HuH-7 (cell line): ENCODE results near the gene PRKAG2.

Experiments used
- DNase-seq: peaks from one replicate; pipeline ENCODE4 v3.0.0; 2011; ENCODE audit warnings: low spot score

PRKAG2 gene

DNA sequence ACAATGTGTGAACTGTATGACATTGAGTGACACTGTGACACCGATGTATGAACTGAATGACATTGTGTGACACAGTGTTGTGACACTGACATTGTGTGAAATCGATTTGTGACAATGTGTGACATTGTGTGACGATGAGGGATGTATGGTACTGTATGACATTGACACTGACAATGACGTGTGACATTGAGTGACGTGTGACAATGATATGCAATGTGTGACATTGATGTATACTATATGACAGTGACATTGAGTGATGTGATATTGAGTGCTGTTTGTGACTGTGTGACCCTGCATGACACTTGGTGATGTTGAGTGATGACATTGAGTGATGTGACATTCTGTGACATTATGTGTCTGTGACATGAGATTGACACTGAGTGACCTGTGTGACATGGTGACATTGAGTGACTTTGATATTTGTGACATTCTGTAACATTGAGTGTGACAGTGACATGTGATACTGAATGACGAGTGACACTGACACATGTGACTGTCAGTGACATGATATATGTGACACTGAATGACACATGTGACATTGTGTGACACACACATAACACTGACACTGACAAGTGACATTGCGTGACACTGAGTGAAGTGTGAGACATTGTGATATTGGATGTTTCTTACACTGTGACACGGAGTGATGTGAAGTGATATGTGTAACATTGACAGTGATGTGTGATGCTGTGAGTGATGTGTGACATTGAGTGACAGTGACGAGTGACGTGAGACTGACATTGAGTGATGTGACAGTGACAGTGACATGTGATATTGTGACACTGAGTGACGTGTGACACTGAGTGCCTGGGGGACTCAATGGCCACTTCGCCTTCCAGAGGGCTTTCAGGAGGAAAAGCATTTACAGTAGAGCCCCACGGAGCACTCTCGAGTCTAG is 167.5 kb downstream of the PRKAG2 start:
- no peak for DNase-seq

GRCh38 chr7:151708610-151709009 is 168.3 kb downstream of the PRKAG2 start:
- no peak for DNase-seq

GRCh38 chr7:151707757-151708156 is 169.2 kb downstream of the PRKAG2 start:
- no peak for DNase-seq

DNA sequence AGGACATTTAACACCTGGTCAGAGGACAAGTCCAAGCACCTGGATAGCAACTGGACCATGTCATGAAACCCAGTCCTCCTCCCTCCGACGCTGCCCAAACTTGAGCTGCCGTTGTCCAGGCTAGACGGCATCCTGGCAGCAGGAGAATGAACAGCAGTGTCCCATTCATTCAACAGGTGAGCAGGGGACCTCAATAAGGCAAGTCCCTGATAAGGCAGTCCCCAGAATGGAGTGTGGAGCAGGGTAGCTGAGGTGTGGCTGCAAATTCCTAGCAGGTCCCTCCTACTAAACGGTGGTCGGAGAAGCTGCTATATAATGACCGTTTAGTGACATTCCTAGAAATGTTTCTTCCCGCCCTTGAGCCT is 169.8 kb downstream of the PRKAG2 start:
- DNase-seq: no peak

GRCh38 chr7:151706277-151707104 is 170.4 kb downstream of the PRKAG2 start:
- no peak for DNase-seq

DNA sequence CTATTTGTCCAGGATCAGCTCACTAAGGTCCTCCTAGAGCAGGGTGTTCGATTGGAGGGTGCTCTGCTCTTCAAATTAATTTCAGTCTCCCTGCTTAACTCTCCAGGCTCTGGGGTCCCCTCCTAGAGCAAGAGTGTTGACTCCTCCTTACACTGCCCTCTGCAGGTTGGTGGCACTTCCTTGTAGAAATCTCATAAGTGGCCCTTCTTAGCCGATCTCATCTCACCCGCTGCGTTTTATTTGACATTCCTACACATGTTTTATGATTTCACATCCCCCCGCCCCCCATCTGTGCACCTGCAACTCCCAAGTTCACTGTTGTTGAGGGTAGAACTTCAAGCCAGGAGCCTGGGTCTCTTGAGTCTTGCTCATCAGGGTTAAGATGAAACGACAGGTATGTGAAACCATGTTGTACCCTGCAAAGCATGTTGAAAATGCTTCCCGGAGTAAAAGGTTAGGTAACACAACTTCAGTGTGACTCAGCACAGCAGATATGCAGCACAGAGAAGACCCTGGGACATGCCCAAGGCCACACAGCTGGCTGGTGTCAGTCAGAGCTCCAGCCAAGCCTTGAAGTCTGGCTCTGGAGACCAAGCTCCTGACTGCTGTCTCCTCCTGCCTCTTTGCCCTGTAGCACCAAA is 171.2 kb downstream of the PRKAG2 start:
- peak; percentile 72 for DNase-seq

DNA sequence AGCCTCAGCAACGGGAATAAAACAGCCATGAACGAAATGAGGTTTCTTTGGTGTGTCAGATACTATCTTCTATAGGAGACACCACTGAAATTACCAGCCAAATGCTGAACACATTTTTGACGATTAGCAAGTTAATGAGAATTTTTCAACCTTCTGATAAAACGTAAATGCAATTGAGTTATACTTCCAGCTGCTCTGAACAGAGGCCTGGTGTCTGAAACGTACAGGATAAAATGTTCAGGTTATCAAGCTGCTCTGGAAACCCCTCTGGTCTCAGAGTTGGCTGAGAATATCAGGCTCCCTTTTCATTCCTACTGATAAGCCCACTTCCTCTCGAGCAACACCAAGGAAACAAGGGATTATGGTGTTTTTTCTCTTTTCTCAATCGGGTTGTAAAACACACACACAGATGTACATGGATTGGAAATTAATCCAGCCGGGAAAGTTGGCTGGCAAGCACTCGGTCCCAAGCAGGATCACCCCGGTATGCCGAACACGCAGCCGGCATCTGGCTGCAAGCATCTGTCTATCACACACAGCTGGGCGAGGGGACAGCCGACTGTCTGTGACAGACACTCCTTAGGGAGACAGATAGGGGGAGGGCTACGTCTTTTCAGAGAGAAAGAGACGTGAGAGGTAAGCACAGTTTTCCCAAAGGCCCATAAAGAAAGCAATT is 171.8 kb downstream of the PRKAG2 start:
- no peak for DNase-seq

DNA sequence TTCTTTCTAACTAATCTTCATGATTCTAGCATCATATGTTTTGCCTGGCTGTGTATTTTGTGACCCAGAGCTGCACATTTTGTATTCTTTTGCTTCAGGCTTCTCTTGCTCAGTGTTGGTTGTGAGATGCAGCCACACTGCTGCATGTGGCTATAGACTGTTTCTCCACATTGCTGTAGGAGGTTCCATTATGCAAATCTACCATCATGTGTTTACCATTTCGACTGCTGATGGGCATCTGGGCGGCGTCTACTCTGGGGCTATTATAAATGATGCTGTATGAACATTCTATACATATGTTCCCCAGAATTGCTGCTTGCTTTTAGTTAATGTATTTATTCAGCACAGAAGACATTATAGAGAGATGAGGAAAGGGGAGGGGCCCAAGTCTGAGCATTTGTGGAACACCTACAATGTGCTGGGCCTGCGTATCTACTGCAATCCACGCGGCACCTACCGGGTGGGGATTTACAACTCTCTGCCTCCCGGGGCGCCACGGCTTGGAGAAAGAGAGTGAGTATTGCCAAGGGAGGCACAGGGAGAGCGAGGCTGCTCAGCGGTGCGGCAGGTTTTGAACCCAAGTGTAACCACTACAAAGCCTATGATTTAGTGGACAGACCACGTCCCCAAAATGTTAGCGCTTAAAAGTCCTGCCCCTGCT is 172.5 kb downstream of the PRKAG2 start:
- no peak for DNase-seq

DNA sequence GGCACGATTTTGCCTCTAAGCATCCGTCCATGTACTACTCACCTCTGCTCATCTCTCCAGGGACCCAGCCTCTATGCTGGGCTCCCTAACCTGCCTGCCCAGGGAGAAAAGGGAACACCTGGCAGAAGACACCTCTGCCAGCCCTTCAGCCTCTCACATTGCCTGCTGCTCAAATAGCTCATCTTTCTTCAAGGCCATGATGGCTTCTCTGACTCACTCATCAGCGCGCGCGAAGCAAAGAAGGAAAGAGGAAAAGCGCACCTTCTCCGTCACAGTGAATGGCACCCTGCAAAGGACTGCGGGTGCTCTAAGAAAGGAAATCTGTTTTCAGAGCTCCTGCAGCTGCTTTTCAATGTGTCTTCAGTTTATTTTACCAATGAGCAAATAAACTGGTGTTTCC is 174.0 kb downstream of the PRKAG2 start:
- DNase-seq: no peak

DNA sequence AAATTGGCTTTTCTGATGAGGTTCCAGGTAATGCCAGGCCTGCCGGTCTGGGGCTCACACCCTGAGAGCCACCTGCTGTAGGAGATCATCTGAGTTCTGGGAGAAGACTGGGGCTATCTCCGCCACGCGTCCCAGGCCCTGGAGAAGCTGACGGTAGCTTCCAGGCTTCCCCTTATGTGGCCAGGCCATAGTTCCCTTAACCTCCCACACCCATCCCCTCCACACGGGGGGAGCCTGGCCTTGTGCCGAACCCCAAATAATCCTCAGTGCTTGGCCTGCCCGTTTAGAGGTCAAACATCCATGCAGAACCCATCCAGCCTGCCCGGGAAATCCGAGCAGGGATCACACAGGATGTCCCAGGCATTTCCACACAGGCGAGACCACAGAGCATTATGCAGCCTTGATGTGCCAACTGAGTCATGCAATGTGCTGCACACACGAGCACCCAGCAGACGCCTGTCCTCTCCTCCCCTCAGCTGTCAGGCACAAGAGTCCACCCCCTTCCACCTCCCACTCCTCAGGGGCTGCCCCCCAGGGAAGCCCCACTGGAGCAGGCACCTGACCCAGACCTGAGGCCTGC is 176.2 kb downstream of the PRKAG2 start:
- DNase-seq: no peak

DNA sequence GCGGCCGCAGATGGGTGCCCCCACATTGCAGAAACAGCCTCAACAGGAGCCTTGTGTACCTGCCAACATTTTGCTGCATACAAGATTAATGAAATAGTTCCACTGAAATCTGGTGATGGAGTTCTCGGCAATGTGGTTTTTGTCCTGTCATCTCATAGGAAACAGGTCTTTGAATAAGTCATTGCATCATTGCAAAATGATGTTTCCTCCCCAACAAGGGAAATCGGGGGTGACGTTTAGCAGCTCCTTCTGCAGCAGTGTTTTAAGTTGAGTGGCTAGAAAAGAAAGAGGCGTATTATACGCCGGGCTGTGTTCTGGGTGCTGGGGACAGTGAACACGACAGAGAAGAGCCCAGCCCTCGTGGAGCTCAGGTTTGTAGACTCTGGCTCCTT is 177.0 kb downstream of the PRKAG2 start:
- no peak for DNase-seq

GRCh38 chr7:151699147-151699927 is 177.6 kb downstream of the PRKAG2 start:
- no peak for DNase-seq

- no peak for DNase-seq
Measured at GRCh38 chr7:151697942-151698341, 179.0 kb downstream of the PRKAG2 start.

DNA sequence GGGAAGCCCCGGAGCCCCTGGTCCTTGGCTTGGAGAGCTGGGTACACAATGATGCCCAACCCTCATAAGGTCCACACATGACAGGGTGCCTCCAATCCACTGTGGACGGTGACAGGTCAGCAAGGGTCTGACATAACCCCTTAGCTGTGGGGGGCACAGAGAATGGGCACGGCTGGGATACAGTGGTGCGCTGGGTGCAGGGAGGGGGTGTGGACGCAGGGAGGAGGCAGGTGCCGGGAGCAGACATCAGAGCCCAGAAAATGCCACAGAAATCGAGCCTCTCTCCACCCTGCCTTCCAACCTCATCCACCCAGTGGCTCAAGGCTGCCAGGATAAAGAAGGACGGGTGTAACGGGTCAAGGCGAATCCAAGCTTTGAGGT is 179.4 kb downstream of the PRKAG2 start:
- DNase-seq: no peak

DNA sequence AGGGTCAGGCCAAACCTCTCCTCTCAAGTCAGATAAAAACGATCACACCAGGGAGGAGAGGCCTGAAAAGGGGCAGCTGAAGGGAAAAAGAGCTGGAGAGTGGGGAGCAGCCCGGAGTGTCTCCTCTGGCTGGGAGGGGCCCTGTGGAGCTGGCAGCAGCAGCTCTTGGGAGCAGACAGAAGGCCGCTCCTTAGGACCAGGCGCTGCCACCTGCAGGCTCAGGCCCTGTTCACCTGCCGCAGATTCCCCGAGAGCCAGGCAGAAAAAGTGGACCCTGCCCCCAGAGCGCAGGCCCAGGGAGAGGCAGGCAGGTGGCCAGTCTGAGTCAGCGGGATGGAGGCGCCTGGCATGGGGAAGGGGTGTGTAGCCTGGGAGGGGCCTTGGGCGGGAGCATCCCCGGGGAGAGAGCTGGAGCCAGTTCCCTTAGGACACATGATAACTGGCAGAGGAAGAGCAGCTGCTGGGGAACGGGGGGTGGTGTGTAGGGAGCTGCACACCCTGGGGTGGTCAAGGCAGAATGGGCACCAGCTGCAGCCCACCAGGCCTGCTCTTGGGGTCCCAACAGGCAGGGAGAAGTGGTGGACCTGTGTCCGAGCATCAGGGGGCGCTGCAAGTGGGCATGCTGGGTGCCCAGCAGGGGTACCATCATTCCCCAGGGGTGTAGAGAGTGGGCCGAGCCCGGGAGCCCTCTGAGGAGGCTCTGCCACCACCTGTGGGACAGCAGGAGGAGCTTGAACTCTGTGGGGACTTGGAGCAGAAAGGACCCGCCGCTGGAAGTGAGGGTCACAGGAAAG is 180.0 kb downstream of the PRKAG2 start:
- DNase-seq: peak; percentile 55

GRCh38 chr7:151695951-151696541 is 180.9 kb downstream of the PRKAG2 start:
- no peak for DNase-seq

- no peak for DNase-seq
Measured at GRCh38 chr7:151694828-151695580, 181.9 kb downstream of the PRKAG2 start.

GRCh38 chr7:151694441-151694827 is 182.5 kb downstream of the PRKAG2 start:
- DNase-seq: no peak

DNA sequence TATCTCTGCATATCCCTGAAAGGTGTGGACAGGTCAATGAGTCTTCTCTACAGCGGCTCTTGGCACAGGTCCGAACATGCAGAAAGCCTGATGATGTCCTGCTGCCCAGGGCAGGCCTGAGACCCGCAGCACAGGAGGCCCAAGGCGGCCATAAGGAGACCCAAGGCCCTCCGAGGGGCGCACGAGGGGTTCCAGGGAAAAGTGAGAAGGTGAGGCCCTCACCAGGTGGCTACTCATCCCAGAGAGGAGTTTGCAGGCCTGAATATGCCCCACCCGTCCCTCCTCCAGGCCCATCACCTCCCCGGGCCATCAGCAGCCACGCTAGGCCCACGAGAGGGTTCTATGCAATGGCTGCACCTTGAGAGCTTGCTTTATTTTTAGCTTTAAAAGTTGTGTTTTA is 183.8 kb downstream of the PRKAG2 start:
- no peak for DNase-seq
